ENCODE measurements around the gene KRT10. TPM values are rescaled to one million over a fixed set of nuclear protein-coding genes. Genes with fewer than 3 reads are reported as not detected.

Gene KRT10
- total RNA-seq, 1 donor = 2.2 TPM

GRCh38 chr17:40799859-40800258 lies 22.6 kb downstream of the KRT10 start, which contains the start of gene KRT28:
KRT28 (minus strand) TSS chr17:40799959; CDS start chr17:40799893, 66 bp downstream.
- Histone ChIP-seq H3K4me2 (ENCODE audit: insufficient read depth, low read length) (no peak within 1 kb of the TSS), H2AFZ (ENCODE audit: low read length) (no peak within 1 kb of the TSS), H3K9me3 (ENCODE audit: low read depth, low read length) (no peaks in the 10 kb centered on the region), H3K4me3 (ENCODE audit: insufficient read depth, low read length) (no peak within 1 kb of the TSS), H3K27ac (ENCODE audit: low read depth, low read length) (no peak within 1 kb of the TSS), H3K79me2 (ENCODE audit: insufficient read depth, low read length) (no peaks in the 10 kb centered on the region), H4K20me1 (ENCODE audit: insufficient read depth, low read length) (no peaks in the 10 kb centered on the region), H3K36me3 (ENCODE audit: insufficient read depth, low read length) (no peaks in the 10 kb centered on the region), H3K27me3 (ENCODE audit: insufficient read depth, low read length) (peaks cover 46% of the 10 kb centered on the region), H3K4me1 (ENCODE audit: insufficient read depth, low read length) (no peaks in the 10 kb centered on the region)
- DNase-seq (ENCODE audit: insufficient read length, low spot score, missing footprints) = no peak
- TF ChIP-seq, protein P1, sequence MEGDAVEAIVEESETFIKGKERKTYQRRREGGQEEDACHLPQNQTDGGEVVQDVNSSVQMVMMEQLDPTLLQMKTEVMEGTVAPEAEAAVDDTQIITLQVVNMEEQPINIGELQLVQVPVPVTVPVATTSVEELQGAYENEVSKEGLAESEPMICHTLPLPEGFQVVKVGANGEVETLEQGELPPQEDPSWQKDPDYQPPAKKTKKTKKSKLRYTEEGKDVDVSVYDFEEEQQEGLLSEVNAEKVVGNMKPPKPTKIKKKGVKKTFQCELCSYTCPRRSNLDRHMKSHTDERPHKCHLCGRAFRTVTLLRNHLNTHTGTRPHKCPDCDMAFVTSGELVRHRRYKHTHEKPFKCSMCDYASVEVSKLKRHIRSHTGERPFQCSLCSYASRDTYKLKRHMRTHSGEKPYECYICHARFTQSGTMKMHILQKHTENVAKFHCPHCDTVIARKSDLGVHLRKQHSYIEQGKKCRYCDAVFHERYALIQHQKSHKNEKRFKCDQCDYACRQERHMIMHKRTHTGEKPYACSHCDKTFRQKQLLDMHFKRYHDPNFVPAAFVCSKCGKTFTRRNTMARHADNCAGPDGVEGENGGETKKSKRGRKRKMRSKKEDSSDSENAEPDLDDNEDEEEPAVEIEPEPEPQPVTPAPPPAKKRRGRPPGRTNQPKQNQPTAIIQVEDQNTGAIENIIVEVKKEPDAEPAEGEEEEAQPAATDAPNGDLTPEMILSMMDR (IDR thresholded peaks at IDR 0.05; ENCODE audit: extremely low read depth, low read depth, low read length) = no peak

DNA sequence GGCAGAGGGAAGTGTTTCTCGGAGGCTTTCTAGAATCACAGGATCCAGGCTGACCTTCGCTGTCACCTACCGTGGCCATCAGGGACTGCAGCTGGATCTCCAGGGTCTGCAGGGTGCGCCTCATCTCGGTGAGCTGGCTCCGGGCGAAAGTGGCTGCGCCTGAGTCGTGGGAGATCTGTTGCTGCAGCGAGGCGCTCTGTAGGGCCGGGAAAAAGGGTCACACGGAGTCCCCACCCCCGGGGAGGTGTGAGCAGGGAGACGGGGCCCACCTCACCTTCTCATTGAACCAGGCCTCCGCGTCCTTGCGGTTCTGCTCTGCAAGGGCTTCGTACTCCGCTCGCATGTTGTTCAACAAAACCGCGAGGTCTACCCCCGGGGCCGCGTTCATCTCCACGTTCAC lies 25.6 kb downstream of the KRT10 start:
- Histone ChIP-seq H3K4me2 (ENCODE audit: insufficient read depth, low read length) (no peak overlapping the region), H3K4me1 (ENCODE audit: insufficient read depth, low read length) (no peaks in the 10 kb centered on the region), H3K36me3 (ENCODE audit: insufficient read depth, low read length) (no peaks in the 10 kb centered on the region), H4K20me1 (ENCODE audit: insufficient read depth, low read length) (no peaks in the 10 kb centered on the region), H3K79me2 (ENCODE audit: insufficient read depth, low read length) (no peaks in the 10 kb centered on the region), H3K4me3 (ENCODE audit: insufficient read depth, low read length) (no peak overlapping the region), H3K27ac (ENCODE audit: low read depth, low read length) (no peak overlapping the region), H2AFZ (ENCODE audit: low read length) (no peak overlapping the region), H3K27me3 (ENCODE audit: insufficient read depth, low read length) (peaks cover 60% of the 10 kb centered on the region), H3K9me3 (ENCODE audit: low read depth, low read length) (no peaks in the 10 kb centered on the region)
- TF ChIP-seq, protein P1 (IDR thresholded peaks at IDR 0.05; ENCODE audit: extremely low read depth, low read depth, low read length) = no peak
- DNase-seq (ENCODE audit: insufficient read length, low spot score, missing footprints) = no peak

- Histone ChIP-seq H3K27ac (ENCODE audit: low read depth, low read length) (no peak overlapping the region), H3K36me3 (ENCODE audit: insufficient read depth, low read length) (no peaks in the 10 kb centered on the region), H2AFZ (ENCODE audit: low read length) (no peak overlapping the region), H3K79me2 (ENCODE audit: insufficient read depth, low read length) (no peaks in the 10 kb centered on the region), H3K4me3 (ENCODE audit: insufficient read depth, low read length) (no peak overlapping the region), H3K4me2 (ENCODE audit: insufficient read depth, low read length) (no peak overlapping the region), H3K4me1 (ENCODE audit: insufficient read depth, low read length) (no peaks in the 10 kb centered on the region), H3K9me3 (ENCODE audit: low read depth, low read length) (no peaks in the 10 kb centered on the region), H4K20me1 (ENCODE audit: insufficient read depth, low read length) (no peaks in the 10 kb centered on the region), H3K27me3 (ENCODE audit: insufficient read depth, low read length) (peaks cover 50% of the 10 kb centered on the region)
- no peak for DNase-seq (ENCODE audit: insufficient read length, low spot score, missing footprints)
- TF ChIP-seq, protein P1 (IDR thresholded peaks at IDR 0.05; ENCODE audit: extremely low read depth, low read depth, low read length) = no peak
These were observed 27.3 kb downstream of the KRT10 start for GRCh38 chr17:40795019-40795667.

GRCh38 chr17:40794466-40794865 lies 27.9 kb downstream of the KRT10 start:
- Histone ChIP-seq H3K4me2 (ENCODE audit: insufficient read depth, low read length) (no peak overlapping the region), H3K27me3 (ENCODE audit: insufficient read depth, low read length) (peaks cover 47% of the 10 kb centered on the region), H3K4me1 (ENCODE audit: insufficient read depth, low read length) (no peaks in the 10 kb centered on the region), H3K79me2 (ENCODE audit: insufficient read depth, low read length) (no peaks in the 10 kb centered on the region), H3K9me3 (ENCODE audit: low read depth, low read length) (no peaks in the 10 kb centered on the region), H3K4me3 (ENCODE audit: insufficient read depth, low read length) (no peak overlapping the region), H3K36me3 (ENCODE audit: insufficient read depth, low read length) (no peaks in the 10 kb centered on the region), H2AFZ (ENCODE audit: low read length) (no peak overlapping the region), H3K27ac (ENCODE audit: low read depth, low read length) (no peak overlapping the region), H4K20me1 (ENCODE audit: insufficient read depth, low read length) (no peaks in the 10 kb centered on the region)
- DNase-seq (ENCODE audit: insufficient read length, low spot score, missing footprints) = no peak
- TF ChIP-seq, protein P1 (IDR thresholded peaks at IDR 0.05; ENCODE audit: extremely low read depth, low read depth, low read length) = no peak

All from osteoblast (primary cell).